Upper lobe of left lung (tissue), 6 donors: Measurements from ENCODE around the gene RASSF4. TPM values are rescaled to one million over a fixed set of nuclear protein-coding genes. Genes with fewer than 3 reads are reported as not detected.
A peak's percentile ranks its signal among the peaks of the same experiment; 100 is the strongest.

Experiments used
- ATAC-seq, 2 donors: fragments of 200-7000 bp; cut with Tn5 transposase; one replicate each; pipeline ENCODE4 v1.9.1; 2022; ENCODE audit warnings: mild to moderate bottlenecking in 2 of 2, moderate library complexity in 2 of 2; ENCODE audit not compliant: low FRiP score in 2 of 2
- DNase-seq, 2 donors: peaks; one replicate each; pipeline ENCODE4 v3.0.0-alpha.2; 2019 to 2020
- H3K27ac ChIP-seq, 4 donors: fragments of 200-600 bp; sonication (generic); one replicate each; pipeline ENCODE4 v1.5.1; 2016 to 2019
- H3K27me3 ChIP-seq, 4 donors: fragments of 200-600 bp; sonication (generic); one replicate each; pipeline ENCODE4 v1.5.1; 2017 to 2019
- H3K36me3 ChIP-seq, 4 donors: fragments of 200-600 bp; sonication (generic); one replicate each; pipeline ENCODE4 v1.5.1; 2016 to 2019
- H3K4me1 ChIP-seq, 4 donors: fragments of 200-600 bp; sonication (generic); one replicate each; pipeline ENCODE4 v1.5.1; 2018 to 2019
- H3K4me3 ChIP-seq, 4 donors: fragments of 200-600 bp; sonication (generic); one replicate each; pipeline ENCODE4 v1.5.1; 2017 to 2019; ENCODE audit warnings: mild to moderate bottlenecking in 2 of 4, moderate library complexity in 1 of 4
- H3K9me3 ChIP-seq, 4 donors: fragments of 200-600 bp; sonication (generic); one replicate each; pipeline ENCODE4 v1.5.1; 2018 to 2019
- EP300 ChIP-seq, 4 donors: sonication (generic); formaldehyde crosslinking; IDR thresholded peaks; one replicate each; pipeline ENCODE4 v1.5.1; 2017; ENCODE audit warnings: antibody characterized with exemption in 4 of 4, control low read depth in 2 of 4
- POLR2A ChIP-seq, 4 donors: fragments of 450-650 bp; IDR thresholded peaks; one replicate each; pipeline ENCODE4 v1.5.1; 2016 to 2017; ENCODE audit warnings: antibody characterized with exemption in 4 of 4, mild to moderate bottlenecking in 2 of 4
- POLR2AphosphoS5 ChIP-seq, 2 donors: sonication (generic); formaldehyde crosslinking; IDR thresholded peaks; one replicate each; pipeline ENCODE4 v1.5.1; 2017; ENCODE audit warnings: antibody characterized with exemption in 2 of 2
- WGBS, 2 donors: methylation state at CpG; one replicate each; pipeline ENCODE4 v1.1.5; 2017 to 2018; 5-methylcytosine and 5-hydroxymethylcytosine counted together
- total RNA-seq, 6 donors: library from RNA; depleted of rRNA in 4 of 6; stranded (reverse); fragments of >200 nt in 4 of 6; gene quantifications; one replicate each; pipeline versions ENCODE4 v1.1.0 to v1.2.1, GENCODE V29; 2016 to 2021
- TF ChIP-seq, protein P1 (sequence below), 6 experiments: fragments of 450-650 bp in 4 of 6; fragments of 200-600 bp in 2 of 6; sonication (generic) in 2 of 6; IDR thresholded peaks; one replicate each; pipeline ENCODE4 v1.5.1; 2016 to 2019; ENCODE audit warnings: antibody characterized with exemption in 6 of 6
- donor health status: DM: no; HTN: no; CAD: no; lungs with moderate emphysema.
- donor health status: DM: no; HTN: yes; CAD: no; lungs with severe emphysema.

The RASSF4 gene
- total RNA-seq, 6 donors from 2014 or later: 23.4 to 194 (median 48.0) TPM

- H3K4me1 ChIP-seq: peaks cover 52 to 78% (median 62%) of the 10 kb centered on the region in 4 donors
- H3K9me3 ChIP-seq: no peaks in the 10 kb centered on the region
- peaks cover 0 to 32% (median 13%) of the 10 kb centered on the region in 4 donors for H3K36me3 ChIP-seq
- no peaks in the 10 kb centered on the region for H3K27me3 ChIP-seq
- H3K27ac ChIP-seq: peak overlapping the region in 3 of 4 donors; percentile 34 to 92 (median 65)
- TF ChIP-seq POLR2A (IDR thresholded peaks at IDR 0.05): no peak
- no peak for TF ChIP-seq POLR2AphosphoS5 (IDR thresholded peaks at IDR 0.05)
- no peak for TF ChIP-seq EP300 (IDR thresholded peaks at IDR 0.05)
- TF ChIP-seq, protein P1, sequence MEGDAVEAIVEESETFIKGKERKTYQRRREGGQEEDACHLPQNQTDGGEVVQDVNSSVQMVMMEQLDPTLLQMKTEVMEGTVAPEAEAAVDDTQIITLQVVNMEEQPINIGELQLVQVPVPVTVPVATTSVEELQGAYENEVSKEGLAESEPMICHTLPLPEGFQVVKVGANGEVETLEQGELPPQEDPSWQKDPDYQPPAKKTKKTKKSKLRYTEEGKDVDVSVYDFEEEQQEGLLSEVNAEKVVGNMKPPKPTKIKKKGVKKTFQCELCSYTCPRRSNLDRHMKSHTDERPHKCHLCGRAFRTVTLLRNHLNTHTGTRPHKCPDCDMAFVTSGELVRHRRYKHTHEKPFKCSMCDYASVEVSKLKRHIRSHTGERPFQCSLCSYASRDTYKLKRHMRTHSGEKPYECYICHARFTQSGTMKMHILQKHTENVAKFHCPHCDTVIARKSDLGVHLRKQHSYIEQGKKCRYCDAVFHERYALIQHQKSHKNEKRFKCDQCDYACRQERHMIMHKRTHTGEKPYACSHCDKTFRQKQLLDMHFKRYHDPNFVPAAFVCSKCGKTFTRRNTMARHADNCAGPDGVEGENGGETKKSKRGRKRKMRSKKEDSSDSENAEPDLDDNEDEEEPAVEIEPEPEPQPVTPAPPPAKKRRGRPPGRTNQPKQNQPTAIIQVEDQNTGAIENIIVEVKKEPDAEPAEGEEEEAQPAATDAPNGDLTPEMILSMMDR (IDR thresholded peaks at IDR 0.05): no peak
- no peak overlapping the region for H3K4me3 ChIP-seq
- DNase-seq (no peak), ATAC-seq (no peak)
- WGBS, 2 donors: 58 to 63% methylated on average over 5 of the region's 5 CpGs
These were observed 32.0 kb downstream of the RASSF4 start for GRCh38 chr10:44991571-44991970.

- H3K4me3 ChIP-seq: no peak overlapping the region
- no peak for ATAC-seq
- peaks cover 58 to 80% (median 64%) of the 10 kb centered on the region in 4 donors for H3K4me1 ChIP-seq
- H3K36me3 ChIP-seq: peaks cover 0 to 32% (median 13%) of the 10 kb centered on the region in 4 donors
- peak overlapping the region in 3 of 4 donors; percentile 52 to 92 (median 87) for H3K27ac ChIP-seq
- TF ChIP-seq, protein P1 (IDR thresholded peaks at IDR 0.05): no peak
- TF ChIP-seq EP300 (IDR thresholded peaks at IDR 0.05): no peak
- TF ChIP-seq POLR2AphosphoS5 (IDR thresholded peaks at IDR 0.05): no peak
- no peak for TF ChIP-seq POLR2A (IDR thresholded peaks at IDR 0.05)
- DNase-seq: no peak
- no peaks in the 10 kb centered on the region for H3K9me3 ChIP-seq
- WGBS, 2 donors: 81 to 94% methylated on average over 6 to 9 of the region's 11 CpGs
- H3K27me3 ChIP-seq: no peaks in the 10 kb centered on the region
These were observed 32.6 kb downstream of the RASSF4 start for GRCh38 chr10:44992070-44992731.

GRCh38 chr10:44992732-44993225, 33.2 kb downstream of the RASSF4 start:
- 89 to 98% methylated on average over 7 to 8 of the region's 8 CpGs for WGBS, 2 donors
- ATAC-seq: no peak

DNA sequence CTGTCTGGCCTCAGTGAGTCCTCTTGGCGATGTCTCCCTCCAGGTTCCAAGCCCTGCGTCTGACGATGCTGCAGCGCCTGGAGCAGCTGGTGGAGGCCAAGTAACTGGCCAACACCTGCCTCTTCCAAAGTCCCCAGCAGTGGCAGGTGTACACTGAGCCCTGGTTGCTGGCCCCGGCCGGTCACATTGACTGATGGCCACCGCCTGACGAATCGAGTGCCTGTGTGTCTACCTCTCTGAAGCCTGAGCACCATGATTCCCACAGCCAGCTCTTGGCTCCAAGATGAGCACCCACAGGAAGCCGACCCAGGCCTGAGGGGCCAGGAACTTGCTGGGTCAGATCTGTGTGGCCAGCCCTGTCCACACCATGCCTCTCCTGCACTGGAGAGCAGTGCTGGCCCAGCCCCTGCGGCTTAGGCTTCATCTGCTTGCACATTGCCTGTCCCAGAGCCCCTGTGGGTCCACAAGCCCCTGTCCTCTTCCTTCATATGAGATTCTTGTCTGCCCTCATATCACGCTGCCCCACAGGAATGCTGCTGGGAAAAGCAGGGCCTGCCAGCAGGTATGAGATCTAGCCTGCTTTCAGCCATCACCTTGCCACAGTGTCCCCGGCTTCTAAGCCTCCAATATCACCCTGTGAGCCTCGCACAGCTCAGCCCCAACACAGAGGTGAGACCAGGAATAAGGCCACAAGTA, 33.8 kb downstream of the RASSF4 start:
- Histone ChIP-seq H3K27ac (peak overlapping the region in 3 of 4 donors; percentile 52 to 92 (median 87)), H3K4me1 (peaks cover 70 to 84% (median 71%) of the 10 kb centered on the region in 4 donors), H3K9me3 (no peaks in the 10 kb centered on the region), H3K27me3 (no peaks in the 10 kb centered on the region), H3K4me3 (no peak overlapping the region), H3K36me3 (peaks cover 0 to 28% (median 13%) of the 10 kb centered on the region in 4 donors)
- TF ChIP-seq EP300 (IDR thresholded peaks at IDR 0.05) (no peak), POLR2A (IDR thresholded peaks at IDR 0.05) (no peak)
- TF ChIP-seq, protein P1 (IDR thresholded peaks at IDR 0.05): no peak
- ATAC-seq (no peak), DNase-seq (no peak)
- WGBS, 2 donors: 66 to 93% methylated on average over 4 to 14 of the region's 14 CpGs

More at GRCh38 chr10:44992732-44993225, 33.2 kb downstream of the RASSF4 start:
- H3K27me3 ChIP-seq: no peaks in the 10 kb centered on the region
- DNase-seq: no peak
- peaks cover 0 to 32% (median 13%) of the 10 kb centered on the region in 4 donors for H3K36me3 ChIP-seq
- TF ChIP-seq, protein P1 (IDR thresholded peaks at IDR 0.05): no peak
- no peak overlapping the region for H3K4me3 ChIP-seq
- peaks cover 64 to 80% (median 67%) of the 10 kb centered on the region in 4 donors for H3K4me1 ChIP-seq
- H3K27ac ChIP-seq: peak overlapping the region in 3 of 4 donors; percentile 52 to 92 (median 87)
- H3K9me3 ChIP-seq: no peaks in the 10 kb centered on the region
